Measurements from ENCODE around the gene ZFAND2A. TPM values are rescaled to one million over a fixed set of nuclear protein-coding genes. Genes with fewer than 3 reads are reported as not detected.

The ZFAND2A gene
- total RNA-seq, 1 experiment from 2014 or later, result 19.1 TPM

- TF ChIP-seq EZH2 (IDR thresholded peaks at IDR 0.05), result no peak
- TF ChIP-seq CBX3 (IDR thresholded peaks at IDR 0.05; ENCODE audit: low read depth), result no peak
- TF ChIP-seq POLR2A (IDR thresholded peaks at IDR 0.05; ENCODE audit: borderline replicate concordance, extremely low read depth, insufficient read depth, insufficient read length), result no peak
Observed at GRCh38 chr7:1141651-1142050, 18.3 kb downstream of the ZFAND2A start (continued).

DNA sequence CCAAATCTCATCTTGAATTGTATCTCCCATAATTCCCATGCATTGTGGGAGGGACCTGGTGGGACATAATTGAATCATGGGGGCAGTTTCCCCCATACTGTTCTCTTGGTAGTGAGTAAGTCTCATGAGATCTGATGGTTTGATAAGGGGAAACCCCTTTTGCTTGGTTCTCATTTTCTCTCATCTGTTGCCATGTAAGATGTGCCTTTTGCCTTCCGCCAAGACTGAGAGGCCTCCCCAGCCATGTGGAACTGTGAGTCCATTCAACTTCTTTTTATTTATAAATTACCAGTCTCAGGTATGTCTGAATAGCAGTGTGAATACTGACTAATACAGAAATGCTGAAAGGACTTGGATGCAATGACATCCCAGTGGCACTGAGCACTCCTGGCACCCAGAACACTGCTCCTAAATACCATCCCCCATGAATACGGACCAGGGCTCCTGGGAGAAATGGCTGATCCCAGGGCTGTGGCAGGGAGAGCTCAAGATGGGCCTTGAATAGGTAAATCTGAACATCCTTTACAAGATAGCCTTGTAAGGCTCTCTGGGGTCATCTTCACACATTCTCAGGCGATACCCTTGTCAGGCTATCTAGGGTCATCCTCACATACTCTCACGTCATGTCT, 19.4 kb downstream of the ZFAND2A start:
- CTCF ChIA-PET, result interaction anchor here (0.6 kb wide), 1 partner anchor 36 kb away, joined by 3 read pairs; no protein-coding TSS in a partner anchor
- no peaks in the 10 kb centered on the region for H3K27me3 ChIP-seq (ENCODE audit: insufficient read depth, low read length)
- RAD21 ChIA-PET (ENCODE audit: low non-redundant PET in 1 of 2, low total read pairs in 2 of 2, uncharacterized antibody in 2 of 2, unreplicated experiment in 2 of 2), result no interaction called here
- H3K9me2 ChIP-seq (ENCODE audit: insufficient read depth), result no peaks in the 10 kb centered on the region
- peaks cover 13% of the 10 kb centered on the region for H3K79me2 ChIP-seq (ENCODE audit: insufficient read depth, low read length)
- no peaks in the 10 kb centered on the region for H4K20me1 ChIP-seq (ENCODE audit: insufficient read depth)
- H3K4me1 ChIP-seq (ENCODE audit: control insufficient read depth in 1 of 2, insufficient read depth in 2 of 2, low read length in 2 of 2), result peaks cover 0 to 20% of the 10 kb centered on the region in 2 experiments; a peak in 2 of 4 replicates
- BruUV-seq (replicated peaks), result no TSS peak
- no peak overlapping the region for H3K4me2 ChIP-seq (ENCODE audit: low read length)
- no peaks in the 10 kb centered on the region for H3K36me3 ChIP-seq (ENCODE audit: control insufficient read depth in 1 of 2, insufficient read depth in 2 of 2, low read length in 2 of 2)
- TF ChIP-seq REST (IDR thresholded peaks at IDR 0.05; ENCODE audit: low read depth) (no peak), CEBPB (IDR thresholded peaks at IDR 0.05; ENCODE audit: low read depth) (no peak), SRF (IDR thresholded peaks at IDR 0.05; ENCODE audit: low read depth) (no peak), EZH2 (IDR thresholded peaks at IDR 0.05) (no peak), SP1 (IDR thresholded peaks at IDR 0.05; ENCODE audit: low read depth) (no peak)
- ATAC-seq (no peak), DNase-seq (ENCODE audit: low read depth, low spot score) (no peak)
- no peak overlapping the region for H3K27ac ChIP-seq (ENCODE audit: low read depth, low read length)
- H3K9me3 ChIP-seq (ENCODE audit: control insufficient read depth in 1 of 2, insufficient read depth in 1 of 2, low read depth in 1 of 2, low read length in 2 of 2), result no peaks in the 10 kb centered on the region
- POLR2A ChIA-PET, result no interaction called here
- H3K9ac ChIP-seq (ENCODE audit: low read length), result no peak overlapping the region
- no peak overlapping the region for H3K4me3 ChIP-seq (replicated peaks in 1 of 2; ENCODE audit: low read depth in 1 of 2, low read length in 2 of 2)
- intact Hi-C loops (cut with micrococcal nuclease), result no loop called here
- no peak overlapping the region for H2AFZ ChIP-seq (ENCODE audit: low read depth, low read length, poor library complexity, severe bottlenecking)

All from HCT116 (cell line).